Ectodermal cell (in vitro differentiated cells): ENCODE data around the gene L3HYPDH. TPM values are rescaled to one million over a fixed set of nuclear protein-coding genes. Genes with fewer than 3 reads are reported as not detected.

Experiments used
- H3K27ac ChIP-seq: 2 replicates; pipeline ENCODE4 v1.7.0; 2013; ENCODE audit warnings: mild to moderate bottlenecking, low read depth, low read length; ENCODE audit not compliant: insufficient read depth, poor library complexity, severe bottlenecking
- H3K27me3 ChIP-seq: 2 replicates; pipeline ENCODE4 v1.7.0; 2013; ENCODE audit warnings: mild to moderate bottlenecking, low read length; ENCODE audit not compliant: insufficient read depth, control insufficient read depth, poor library complexity, severe bottlenecking
- H3K36me3 ChIP-seq: one replicate; pipeline ENCODE4 v1.7.0; 2013; ENCODE audit warnings: low read length; ENCODE audit not compliant: control insufficient read depth, insufficient read depth
- H3K4me1 ChIP-seq: one replicate; pipeline ENCODE4 v1.7.0; 2013; ENCODE audit warnings: low read length; ENCODE audit not compliant: control insufficient read depth, insufficient read depth
- H3K4me3 ChIP-seq: 2 replicates; pipeline ENCODE4 v1.7.0; 2013; ENCODE audit warnings: low read depth, low read length, control low read depth; ENCODE audit not compliant: insufficient read depth
- H3K9me3 ChIP-seq: 2 replicates; pipeline ENCODE4 v1.7.0; 2013; ENCODE audit warnings: mild to moderate bottlenecking, low read length, moderate library complexity; ENCODE audit not compliant: control insufficient read depth
- WGBS, 2 experiments: methylation state at CpG; one replicate each; pipeline ENCODE4 v1.1.7; 2013; ENCODE audit warnings: missing lambda C conversion rate in 2 of 2; 5-methylcytosine and 5-hydroxymethylcytosine counted together
- polyA plus RNA-seq, 4 experiments: library from polyadenylated mRNA; stranded (reverse); fragments of 50-300 nt; gene quantifications; one replicate each; pipeline ENCODE4 v1.2.3, GENCODE V29; 2013

L3HYPDH gene
- 11.2 TPM for polyA plus RNA-seq (2013, experiment 1 of 4)
- polyA plus RNA-seq (2013, experiment 2 of 4) = 10.6 TPM
- polyA plus RNA-seq (2013, experiment 3 of 4) = 9.7 TPM
- 13.3 TPM for polyA plus RNA-seq (2013, experiment 4 of 4)

DNA sequence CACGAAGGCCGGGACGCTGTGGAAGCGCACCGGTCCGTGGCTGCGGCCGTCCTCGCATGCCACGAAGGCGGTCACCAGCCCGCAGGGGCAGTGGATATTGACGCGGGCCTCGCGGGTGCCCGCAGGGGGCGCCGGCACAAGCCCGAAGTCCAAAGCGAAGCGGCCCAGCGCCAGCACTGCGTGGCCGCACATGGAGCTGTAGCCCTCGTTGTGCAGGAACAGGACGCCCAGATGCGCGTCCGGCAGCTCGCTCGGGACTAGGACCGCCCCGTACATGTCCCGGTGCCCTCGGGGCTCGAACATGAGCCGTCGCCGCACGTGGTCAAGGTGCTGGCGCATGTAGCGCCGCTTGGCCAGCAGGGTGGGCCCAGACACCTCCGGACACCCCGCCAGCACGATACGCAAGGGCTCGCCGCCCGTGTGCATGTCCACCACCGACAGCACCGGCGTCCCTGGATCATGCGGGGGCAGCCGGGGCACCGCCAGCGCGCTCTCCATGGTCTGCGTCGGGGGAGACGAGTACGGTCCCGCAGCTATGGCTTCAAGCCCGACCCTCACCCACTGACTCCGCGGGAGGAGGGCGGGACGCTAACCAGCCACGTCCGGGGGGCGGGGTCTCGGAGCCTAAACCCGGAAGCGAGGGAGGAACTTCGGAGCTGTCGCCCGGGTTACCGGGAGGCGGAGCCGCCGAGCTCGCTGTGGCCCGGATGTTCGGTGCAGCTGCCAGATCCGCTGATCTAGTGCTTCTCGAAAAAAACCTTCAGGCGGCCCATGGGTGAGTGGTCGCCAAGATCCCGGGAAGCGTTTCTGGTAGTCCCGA is at the start of gene L3HYPDH, which contains the start of gene JKAMP:
Gene L3HYPDH, minus strand, starts transcription at position 590 of the 820 bp plus-strand sequence. Its CDS starts 92 bp downstream, at position 498.
Gene JKAMP, plus strand, starts transcription at position 699 of the 820 bp plus-strand sequence. Its CDS starts 73 bp downstream, at position 772.
- 0% methylated on average over 92 of the region's 92 CpGs for WGBS, 2 experiments

DNA sequence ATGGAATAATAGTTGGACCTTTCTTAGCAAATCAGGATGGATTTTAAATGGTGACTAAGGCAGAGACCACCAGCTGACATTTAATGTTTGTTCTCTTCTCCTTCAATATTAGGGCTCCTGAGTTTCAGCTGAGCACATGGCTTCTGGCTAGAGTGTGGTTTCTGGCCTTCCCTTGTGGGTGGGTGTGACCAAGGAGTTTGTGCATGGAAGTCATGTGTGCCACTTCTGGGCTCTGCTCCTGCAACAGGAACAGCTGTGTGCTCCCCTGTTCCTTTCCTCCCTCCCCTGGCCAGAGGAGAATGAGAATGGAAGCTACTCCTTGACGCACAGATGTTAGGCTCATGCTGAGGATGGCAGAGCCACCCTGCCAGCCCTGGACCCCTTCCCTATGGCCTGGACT is 48.2 kb upstream of the L3HYPDH start:
- H3K9me3 ChIP-seq = no peaks in the 10 kb centered on the region
- no peaks in the 10 kb centered on the region for H3K27me3 ChIP-seq
- no peaks in the 10 kb centered on the region for H3K4me1 ChIP-seq
- 94% methylated on average over 1 of the region's 1 CpG for WGBS, 2 experiments
- H3K27ac ChIP-seq = no peak overlapping the region
- H3K4me3 ChIP-seq = no peak overlapping the region
- H3K36me3 ChIP-seq = no peaks in the 10 kb centered on the region

More for the DNA sequence above, at the start of gene L3HYPDH, which contains the start of gene JKAMP:
- Histone ChIP-seq H3K9me3 (no peaks in the 10 kb centered on the region), H3K36me3 (peaks cover 6% of the 10 kb centered on the region), H3K4me3 (peak within 1 kb of the TSS; percentile 90), H3K27ac (peak within 1 kb of the TSS; percentile 83), H3K27me3 (no peaks in the 10 kb centered on the region), H3K4me1 (no peaks in the 10 kb centered on the region)

DNA sequence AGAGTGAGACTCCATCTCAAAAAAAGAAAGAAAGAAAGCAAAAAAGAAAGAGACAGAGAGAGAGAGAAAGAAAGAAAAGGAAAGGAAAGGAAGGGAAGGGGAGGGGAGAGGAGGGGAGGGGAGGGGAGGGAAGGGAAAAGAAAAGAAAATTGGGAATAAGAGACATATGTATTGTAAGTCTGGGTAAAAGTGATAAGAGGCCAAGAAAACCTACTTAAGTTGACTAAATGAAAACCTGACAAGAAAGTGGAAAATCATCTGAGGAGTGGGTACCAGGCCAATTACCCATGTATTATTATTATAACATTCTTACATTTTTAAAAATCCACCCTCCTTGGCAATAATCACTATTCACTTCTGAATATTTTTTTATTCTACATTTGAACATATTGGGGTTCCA is 46.1 kb upstream of the L3HYPDH start:
- no peaks in the 10 kb centered on the region for H3K4me1 ChIP-seq
- no peak overlapping the region for H3K4me3 ChIP-seq
- H3K27ac ChIP-seq = no peak overlapping the region
- no peaks in the 10 kb centered on the region for H3K9me3 ChIP-seq
- H3K27me3 ChIP-seq = no peaks in the 10 kb centered on the region
- no peaks in the 10 kb centered on the region for H3K36me3 ChIP-seq

DNA sequence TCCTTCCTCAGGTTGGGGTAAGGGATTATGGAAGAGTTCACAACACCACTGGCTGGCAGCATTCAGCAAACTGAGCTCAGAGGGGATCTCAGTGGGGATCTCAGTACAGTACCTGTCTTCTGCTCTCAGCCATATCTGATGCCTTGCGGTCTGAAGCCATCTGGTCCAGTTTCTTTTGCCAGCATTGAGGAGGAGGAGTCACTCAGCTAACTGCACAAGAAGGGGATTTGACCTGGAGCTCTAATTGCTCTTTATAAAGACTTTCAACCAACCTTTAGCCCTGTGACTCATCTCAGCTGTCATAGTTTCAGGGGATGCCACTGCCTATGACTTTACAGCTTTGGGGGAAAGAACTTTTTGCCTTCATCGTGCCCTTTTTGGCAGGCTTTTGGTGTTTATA is 45.0 kb upstream of the L3HYPDH start:
- Histone ChIP-seq H3K4me3 (no peak overlapping the region), H3K9me3 (no peaks in the 10 kb centered on the region), H3K27me3 (no peaks in the 10 kb centered on the region), H3K27ac (no peak overlapping the region), H3K36me3 (no peaks in the 10 kb centered on the region), H3K4me1 (no peaks in the 10 kb centered on the region)
- WGBS, 2 experiments = 78% methylated on average over 2 of the region's 2 CpGs

DNA sequence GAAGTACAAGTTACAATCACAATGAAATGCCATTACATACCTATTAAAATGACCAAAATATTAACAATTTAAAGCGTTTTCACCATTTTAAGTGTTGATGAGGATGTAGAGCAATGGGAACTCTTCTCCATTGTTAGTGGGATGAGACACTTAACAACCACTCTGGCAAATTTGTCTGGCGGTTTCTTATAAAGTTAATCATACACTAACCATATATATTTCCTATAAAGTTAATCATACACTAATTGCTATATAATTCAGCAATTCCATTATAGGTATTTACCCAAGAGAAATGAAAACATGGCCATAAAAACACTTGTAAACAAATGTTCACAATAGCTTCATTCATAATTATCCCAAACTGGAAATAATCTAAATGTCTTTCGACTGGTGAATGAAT is 36.0 kb upstream of the L3HYPDH start:
- Histone ChIP-seq H3K4me3 (no peak overlapping the region), H3K9me3 (no peaks in the 10 kb centered on the region), H3K27me3 (no peaks in the 10 kb centered on the region), H3K27ac (no peak overlapping the region), H3K36me3 (no peaks in the 10 kb centered on the region), H3K4me1 (no peaks in the 10 kb centered on the region)
- 100% methylated on average over 2 of the region's 3 CpGs; no CpG with 5 or more reads in 1 of the 2 experiments for WGBS, 2 experiments

DNA sequence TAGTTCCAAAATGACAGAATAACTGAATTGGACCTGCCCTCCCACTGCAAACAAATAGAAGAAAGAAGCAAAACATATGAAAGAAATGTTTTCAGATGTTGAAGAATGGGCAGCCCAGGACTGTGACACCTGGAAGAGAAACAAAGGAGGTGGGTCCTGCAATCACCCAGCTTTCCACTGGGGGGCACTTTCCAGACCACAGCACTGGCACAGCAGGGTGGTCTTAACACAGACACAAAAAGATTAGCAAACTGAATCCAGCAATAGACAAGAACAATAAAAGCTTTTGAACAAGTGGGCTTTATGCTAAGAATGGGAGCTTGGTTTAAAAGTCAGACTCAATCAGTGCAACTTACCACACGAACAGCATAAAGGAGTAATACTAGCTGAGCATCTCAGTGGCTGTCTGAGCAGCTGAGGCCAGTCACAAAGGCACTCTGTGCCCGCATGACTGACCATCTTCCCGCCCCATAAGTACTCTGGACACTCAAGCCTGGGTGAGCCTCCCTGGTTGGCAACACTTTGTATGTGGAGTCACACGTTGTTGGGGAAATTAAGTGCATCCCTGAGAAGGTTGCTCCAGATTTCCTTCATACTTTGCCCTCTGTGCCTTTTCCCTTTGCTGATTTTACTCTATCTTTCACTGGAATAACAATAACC is 27.8 kb upstream of the L3HYPDH start:
- Histone ChIP-seq H3K27me3 (no peaks in the 10 kb centered on the region), H3K27ac (peak overlapping the region; percentile 26), H3K36me3 (no peaks in the 10 kb centered on the region), H3K4me1 (no peaks in the 10 kb centered on the region), H3K4me3 (no peak overlapping the region), H3K9me3 (no peaks in the 10 kb centered on the region)
- 72 to 75% methylated on average over 4 of the region's 4 CpGs for WGBS, 2 experiments

DNA sequence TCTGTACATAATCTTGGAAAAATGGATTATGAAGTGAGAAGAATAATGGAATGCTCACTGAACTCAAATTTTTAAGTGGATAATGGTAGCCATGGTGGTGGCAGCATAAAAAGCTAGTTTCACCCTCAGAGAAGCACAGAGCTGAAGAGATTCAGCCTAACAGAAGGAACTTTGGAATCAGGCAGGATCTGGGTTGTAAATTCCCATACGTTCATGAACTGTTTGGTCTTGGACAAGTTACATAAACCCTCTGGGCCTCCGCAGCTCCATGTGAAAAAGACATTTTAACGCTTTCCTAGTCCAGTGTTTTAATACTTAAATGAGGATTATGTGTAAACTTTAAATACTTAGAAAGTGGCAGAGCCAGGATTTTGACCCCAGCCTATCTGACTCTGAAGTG is 26.8 kb upstream of the L3HYPDH start:
- H3K4me3 ChIP-seq = no peak overlapping the region
- no peaks in the 10 kb centered on the region for H3K27me3 ChIP-seq
- 74 to 86% methylated on average over 3 of the region's 3 CpGs for WGBS, 2 experiments
- no peaks in the 10 kb centered on the region for H3K36me3 ChIP-seq
- H3K4me1 ChIP-seq = no peaks in the 10 kb centered on the region
- H3K27ac ChIP-seq = no peak overlapping the region
- no peaks in the 10 kb centered on the region for H3K9me3 ChIP-seq

DNA sequence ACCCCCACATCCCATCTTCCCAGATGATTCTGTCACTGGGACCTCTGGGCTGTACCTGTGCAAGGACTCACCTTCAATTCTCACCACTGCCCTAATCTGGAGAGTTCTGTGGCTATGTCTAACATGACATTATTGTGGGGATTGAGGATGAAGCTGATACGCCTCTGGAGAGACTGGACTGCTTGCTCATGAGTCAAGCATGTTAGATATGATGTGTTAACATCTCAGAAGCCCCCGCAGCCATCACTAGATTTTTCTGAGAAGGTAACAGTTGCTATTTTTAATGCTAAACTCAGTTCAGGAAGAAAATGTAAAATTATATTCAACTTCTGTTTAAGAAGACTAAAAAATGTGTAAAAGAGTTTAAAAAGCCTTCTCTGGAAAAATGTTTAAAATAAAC is 25.8 kb upstream of the L3HYPDH start:
- Histone ChIP-seq H3K9me3 (no peaks in the 10 kb centered on the region), H3K4me3 (no peak overlapping the region), H3K27ac (no peak overlapping the region), H3K36me3 (no peaks in the 10 kb centered on the region), H3K4me1 (no peaks in the 10 kb centered on the region), H3K27me3 (no peaks in the 10 kb centered on the region)
- WGBS, 2 experiments = 96 to 100% methylated on average over 2 of the region's 2 CpGs

DNA sequence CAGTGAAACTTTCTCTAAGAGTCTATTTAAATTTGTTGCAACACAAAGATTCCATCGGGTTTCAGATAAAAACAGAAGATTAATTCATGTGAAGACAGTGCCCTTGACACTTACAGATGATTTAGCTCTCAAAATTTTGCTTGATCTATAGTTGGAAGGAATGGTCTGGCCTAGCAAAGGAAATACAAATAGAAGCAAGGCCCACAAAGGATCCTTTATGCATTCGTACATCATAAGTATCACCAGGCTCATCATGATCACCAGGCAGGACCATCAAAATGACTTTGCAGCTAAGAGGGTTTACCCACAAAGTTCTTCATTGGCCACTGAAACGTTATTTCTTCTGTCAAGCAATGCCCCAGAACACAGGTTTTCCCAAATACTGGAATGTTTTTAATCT is 24.9 kb upstream of the L3HYPDH start:
- H3K4me3 ChIP-seq = no peak overlapping the region
- H3K4me1 ChIP-seq = no peaks in the 10 kb centered on the region
- no peak overlapping the region for H3K27ac ChIP-seq
- H3K27me3 ChIP-seq = no peaks in the 10 kb centered on the region
- no peaks in the 10 kb centered on the region for H3K36me3 ChIP-seq
- WGBS, 2 experiments = 85 to 87% methylated on average over 3 of the region's 3 CpGs
- H3K9me3 ChIP-seq = no peaks in the 10 kb centered on the region

DNA sequence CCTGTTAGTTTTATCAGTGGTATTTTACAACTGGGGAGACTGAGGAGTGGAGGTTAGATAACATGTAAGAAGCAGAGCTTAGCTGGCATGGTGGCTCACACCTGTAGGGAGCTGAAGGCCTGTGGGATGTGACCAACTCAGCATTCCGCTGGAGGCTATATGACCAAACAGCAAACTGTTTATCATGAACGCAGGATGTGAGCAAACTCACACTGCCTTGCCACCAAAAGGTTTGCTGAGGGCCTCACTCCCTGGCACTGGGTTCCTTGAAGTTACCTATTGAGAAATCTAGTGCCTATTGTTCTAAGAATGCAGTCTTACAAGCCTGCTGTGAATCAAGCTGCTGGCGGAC is 23.5 kb upstream of the L3HYPDH start:
- Histone ChIP-seq H3K4me3 (no peak overlapping the region), H3K27me3 (no peaks in the 10 kb centered on the region), H3K4me1 (no peaks in the 10 kb centered on the region), H3K36me3 (no peaks in the 10 kb centered on the region), H3K9me3 (no peaks in the 10 kb centered on the region), H3K27ac (no peak overlapping the region)
- 90 to 92% methylated on average over 3 of the region's 3 CpGs for WGBS, 2 experiments
